HG02623 (cell line): ENCODE data around the gene C4BPA.

Experiments
- ATAC-seq: cut with Tn5 transposase; IDR thresholded peaks from one replicate; pipeline ENCODE4 v1.9.1; 2021; ENCODE audit warnings: moderate library complexity; ENCODE audit not compliant: unreplicated experiment

Gene C4BPA

DNA sequence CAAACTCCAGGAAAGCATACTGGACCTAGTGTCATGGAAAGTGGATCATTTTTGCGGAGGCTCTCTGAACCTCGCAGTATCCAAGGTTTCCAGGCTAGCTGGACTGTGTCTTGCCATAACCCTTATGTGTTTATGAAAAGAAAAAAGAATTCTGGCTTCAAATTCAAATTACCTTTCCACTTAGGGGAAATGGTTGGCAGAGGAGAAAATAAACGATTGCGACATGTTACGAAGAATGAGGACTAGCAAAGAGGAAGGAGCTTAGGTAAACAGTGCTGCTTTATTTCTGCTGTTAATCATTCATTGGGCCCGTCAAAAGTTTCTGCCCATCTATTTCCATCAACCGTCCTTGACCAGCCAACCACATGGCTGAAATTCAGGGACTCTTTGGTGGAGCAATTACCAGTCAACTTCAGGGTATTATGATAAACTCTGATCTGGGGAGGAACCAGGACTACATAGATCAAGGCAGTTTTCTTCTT, at the start of gene C4BPA:
Gene C4BPA, plus strand, starts transcription at position 342 of the 482 bp plus-strand sequence. CDS start 8,793 bp downstream, outside the sequence.
- ATAC-seq, result no peak

DNA sequence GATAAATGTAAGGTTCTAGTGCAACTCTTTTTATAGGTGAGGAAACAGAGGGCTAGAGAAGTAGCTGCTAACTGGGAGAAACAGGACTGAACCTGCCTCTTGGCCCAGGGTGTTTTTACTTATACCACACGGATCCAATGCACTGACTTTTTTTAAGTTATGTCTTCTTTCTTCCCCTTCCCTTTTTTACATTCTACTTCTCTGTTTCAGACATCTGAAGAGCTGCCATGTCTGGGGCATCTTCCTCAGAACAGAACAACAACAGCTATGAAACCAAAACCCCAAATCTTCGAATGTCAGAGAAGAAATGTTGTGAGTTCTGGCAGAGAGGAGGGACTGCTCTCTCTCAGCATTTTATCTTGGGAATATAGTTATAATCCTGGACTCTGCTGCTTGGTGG, 49.5 kb upstream of the C4BPA start:
- ATAC-seq, result no peak

DNA sequence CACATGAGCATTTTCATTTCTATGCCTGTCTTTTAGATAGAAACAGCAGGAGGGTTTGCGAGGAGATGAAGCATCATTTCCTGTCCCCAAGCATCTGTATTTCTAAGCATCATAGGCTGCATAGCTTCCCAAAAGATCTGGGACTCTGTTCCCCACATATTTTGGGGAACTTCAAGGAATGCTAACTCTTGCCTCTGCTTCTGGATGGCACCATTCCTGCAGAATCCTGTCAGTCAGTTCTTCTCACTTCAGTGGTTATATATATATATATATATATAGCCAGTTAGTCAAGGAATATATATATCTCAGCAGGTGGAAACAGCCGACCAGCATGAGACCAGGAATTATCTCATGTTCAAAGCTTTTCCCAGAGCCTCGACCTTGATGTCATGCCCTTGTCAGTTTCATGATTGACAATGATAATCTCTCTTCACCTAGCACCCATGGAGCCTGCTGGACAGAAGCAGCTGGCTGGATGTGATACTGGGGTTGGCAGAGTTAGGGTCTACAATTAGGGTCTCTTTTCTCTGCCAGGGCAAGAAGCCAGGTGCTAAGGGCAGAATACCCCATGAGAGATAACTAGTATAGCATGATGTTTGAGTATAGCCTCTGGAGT, 48.5 kb upstream of the C4BPA start:
- ATAC-seq, result no peak

DNA sequence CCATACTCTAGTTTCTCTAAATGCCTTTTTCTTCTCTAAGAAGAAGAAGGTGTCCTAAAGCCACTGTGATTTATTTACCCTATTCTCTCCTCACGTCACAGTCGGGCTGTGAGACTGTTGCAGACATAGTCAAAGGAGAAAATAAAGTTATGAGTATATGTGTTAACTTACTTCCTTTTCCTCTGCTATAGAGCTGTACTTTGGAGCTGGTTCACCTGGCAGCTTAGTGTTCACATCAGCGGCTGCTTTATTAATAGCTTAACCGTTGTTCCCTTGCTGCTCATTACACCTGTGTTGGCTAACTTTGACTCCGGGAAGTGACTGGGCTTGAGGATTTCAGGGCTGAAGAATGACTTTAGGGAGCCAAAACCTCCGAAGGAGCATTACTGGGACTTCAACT, 47.4 kb upstream of the C4BPA start:
- no peak for ATAC-seq

DNA sequence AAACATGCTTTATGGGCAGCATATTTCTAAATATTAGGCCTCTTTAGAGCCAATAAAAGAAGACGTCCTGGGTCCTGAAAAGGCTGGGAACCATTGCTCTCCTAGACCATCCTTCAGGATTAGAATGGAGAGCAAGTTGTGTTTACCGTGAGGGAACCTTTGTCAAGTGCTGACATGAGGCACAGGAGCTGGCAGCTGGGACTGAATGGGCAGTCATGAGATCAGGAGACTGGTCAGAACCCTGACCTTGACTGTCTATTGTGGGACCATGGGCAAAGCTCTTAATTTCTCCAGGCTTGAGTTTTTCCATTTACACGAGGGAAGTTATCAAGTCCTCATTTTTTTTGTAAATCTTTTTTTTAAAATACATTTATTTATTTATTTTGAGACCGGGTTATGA, 45.8 kb upstream of the C4BPA start:
- no peak for ATAC-seq

DNA sequence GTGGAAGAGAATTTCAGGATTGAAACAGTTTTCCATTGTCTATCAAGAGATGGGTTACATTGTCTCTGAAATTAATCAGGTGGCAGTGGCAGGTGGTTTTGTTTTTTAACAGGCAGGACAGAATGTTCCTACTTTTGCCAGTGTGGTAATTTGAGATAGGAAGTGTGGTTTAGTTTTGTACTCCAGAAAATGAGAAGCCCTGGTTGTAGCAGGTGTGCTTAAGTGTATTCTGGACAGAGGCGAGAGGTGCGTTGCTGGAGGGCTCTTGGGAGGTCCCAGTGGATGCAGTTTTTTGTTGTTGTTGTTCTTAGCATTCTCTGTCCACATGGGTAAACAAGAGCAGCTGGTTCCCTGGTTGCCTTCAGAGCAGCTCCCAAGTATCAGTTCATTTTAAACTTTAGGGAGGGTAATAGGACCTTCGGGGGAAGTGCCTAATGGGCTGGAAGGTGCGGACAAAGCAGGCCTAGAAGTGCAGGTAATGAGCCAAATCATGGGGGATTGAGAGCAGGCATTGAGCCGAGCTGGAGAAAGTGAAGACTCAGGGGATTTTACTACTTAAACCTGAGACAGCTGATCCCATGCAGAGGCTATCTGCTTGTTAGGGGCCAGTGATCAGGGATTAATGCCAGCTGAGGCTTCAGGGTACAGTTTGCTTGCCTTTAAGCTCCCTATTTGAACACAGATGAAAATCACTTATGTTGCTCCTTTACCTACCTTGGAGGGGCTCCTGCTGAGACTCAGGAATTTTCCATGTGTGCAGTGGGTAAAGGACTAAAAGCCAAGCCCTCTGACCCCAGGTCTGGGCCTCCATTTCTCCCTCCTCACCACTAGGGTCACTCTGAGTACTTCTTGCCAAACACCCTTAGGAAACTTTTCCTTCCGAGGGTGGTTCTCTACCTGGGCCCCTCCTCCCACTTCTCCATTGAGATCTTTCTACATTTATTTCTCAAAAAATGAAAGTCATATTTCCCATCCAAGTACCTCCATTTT, 44.9 kb upstream of the C4BPA start:
- ATAC-seq, result no peak

DNA sequence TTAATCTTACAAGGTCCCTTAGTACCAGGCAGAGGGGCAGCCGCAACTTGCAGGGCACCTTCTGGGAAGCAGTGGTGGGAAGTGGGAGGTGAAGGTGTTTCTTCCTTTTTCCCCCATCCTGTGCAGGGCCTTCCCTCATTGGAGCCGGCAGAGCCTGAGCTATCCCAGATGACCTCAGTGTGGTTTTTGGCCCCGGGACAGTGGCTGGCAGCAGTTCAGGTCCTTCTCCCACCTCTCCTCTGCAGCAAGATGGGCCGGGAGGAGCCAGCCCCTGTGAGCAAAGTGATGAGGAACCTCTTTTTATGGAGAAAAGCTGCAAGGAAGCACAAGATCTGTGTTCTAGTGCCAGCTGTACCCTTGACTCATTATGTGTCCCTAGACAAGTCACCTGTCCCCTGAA, 44.2 kb upstream of the C4BPA start:
- no peak for ATAC-seq

DNA sequence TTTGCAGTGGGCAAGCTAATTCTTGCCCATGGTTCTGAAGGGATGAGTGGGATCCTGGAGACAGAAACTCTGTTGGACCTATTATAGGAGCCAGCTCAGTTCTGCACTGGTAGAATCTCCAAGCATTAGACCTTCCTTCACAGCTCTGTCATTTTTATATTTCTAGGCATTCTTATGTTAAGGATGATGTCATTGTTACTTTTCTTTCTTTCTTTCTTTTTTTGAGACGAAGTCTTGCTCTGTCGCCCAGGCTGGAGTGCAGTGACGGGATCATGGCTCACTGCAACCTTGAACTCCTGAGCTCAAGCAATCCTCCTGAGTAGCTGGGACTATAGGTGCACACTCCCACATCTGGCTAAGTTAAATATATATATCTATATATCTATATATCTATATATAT, 43.4 kb upstream of the C4BPA start:
- ATAC-seq, result no peak

DNA sequence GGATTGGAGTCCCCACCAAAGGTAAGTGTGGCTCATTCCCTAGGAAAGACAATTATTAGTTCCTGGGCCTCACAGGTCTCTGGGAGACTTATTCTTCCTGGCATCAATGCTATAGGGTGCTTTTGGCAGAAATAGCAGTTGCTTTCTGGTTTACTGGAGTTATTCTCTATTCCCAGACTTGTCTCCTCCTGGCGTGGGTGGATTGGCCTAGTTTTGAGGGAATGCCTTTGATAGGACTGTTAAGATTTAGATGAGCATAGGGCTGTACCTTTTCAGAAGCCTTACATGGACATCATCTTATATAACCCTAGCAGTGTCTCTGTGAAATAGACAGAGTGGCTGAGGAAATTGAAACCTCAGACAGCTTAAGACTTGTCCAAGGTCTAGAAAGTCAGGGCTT, 42.0 kb upstream of the C4BPA start:
- ATAC-seq, result no peak

DNA sequence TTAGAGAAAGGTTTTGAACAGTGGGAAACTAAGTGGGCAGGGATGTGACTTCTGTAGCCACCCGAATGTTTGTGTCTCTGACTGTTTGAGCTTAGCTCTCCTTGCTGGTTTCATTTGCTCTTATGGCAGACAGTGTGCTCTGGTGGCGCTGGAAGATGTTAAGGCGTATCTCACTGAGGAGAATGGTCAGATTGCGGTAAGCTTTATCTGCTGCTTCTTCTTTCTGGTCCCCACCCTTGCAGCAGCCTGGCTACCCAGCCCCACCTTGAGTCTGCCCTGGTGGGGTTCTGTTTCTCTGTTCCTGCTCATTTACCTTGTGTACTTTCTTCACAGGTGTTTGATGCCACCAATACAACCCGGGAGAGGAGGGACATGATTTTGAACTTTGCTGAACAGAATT, 41.0 kb upstream of the C4BPA start:
- ATAC-seq, result no peak

DNA sequence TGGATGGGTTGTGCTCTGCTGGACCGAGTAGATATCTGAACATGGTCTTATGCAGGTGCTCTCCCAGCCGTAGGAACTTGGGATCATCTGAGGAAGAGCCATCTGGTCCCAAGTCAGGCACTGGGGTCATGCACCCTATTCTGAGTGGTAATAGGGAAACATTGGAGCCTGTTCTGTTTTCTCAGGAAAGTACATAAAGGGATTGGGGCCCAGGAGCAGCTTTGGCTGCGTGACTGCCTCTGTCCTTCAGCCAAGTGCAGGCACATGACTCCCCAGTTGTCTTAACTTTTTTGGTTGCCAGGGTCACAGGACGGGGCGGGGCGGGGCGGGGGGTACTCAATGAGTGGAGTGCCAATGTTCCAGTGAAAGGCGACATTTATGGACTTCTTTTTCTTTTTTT, 39.5 kb upstream of the C4BPA start:
- no peak for ATAC-seq

DNA sequence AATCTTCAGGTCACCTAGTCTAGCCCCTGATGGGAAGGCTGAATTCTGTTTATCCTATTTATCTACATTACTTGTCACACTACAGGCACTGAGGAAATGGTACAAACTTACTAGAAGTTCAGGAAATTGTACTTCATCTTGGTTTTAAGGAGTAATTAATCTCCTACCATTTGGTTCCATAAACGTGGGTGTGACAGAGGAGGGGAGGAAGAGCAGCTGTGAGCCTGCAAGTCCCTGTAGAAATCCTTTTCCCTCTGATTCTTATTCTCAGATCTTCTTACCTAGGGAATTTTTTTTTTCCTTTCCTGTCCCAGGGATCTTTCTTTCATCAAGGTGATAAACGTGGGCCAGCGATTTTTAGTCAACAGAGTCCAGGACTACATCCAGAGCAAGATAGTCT, 36.8 kb upstream of the C4BPA start:
- ATAC-seq, result no peak

DNA sequence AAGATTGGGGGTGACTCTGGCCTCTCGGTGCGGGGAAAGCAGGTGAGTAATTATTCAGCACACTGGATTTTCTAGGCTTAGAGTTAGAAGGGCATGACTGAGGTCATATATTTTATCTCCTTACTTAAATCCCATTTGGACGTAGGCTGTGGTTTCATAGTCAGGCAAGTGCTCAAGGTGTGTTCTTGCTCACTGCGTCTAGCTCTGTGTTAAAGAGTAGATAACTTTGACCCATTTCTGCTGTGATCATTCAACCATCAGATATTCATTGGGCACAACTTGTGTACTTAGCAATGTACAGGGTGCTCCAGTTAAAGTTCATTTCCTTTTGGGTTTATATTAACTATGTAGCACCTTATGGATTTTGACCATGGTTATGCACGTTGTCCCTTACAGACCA, 36.4 kb upstream of the C4BPA start:
- no peak for ATAC-seq

DNA sequence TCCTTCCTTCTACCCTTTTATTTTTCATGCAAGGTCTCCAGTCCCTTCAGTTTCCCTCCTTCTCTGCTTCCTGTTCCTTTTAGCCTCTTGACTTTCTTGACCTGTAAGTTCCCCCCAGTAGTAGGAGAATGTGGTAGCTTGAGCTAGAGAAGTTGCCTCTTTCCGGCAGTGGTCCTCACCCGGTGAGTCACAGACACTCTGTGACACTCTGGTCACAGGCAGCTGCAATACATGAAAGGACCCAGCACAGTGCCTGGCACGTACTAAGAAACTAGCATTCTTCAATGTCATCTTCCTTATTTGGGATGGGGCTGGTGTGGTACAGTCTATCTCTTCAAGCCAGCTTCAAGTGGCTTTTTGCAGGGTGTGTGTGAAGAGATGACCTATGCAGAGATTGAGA, 35.0 kb upstream of the C4BPA start:
- no peak for ATAC-seq

DNA sequence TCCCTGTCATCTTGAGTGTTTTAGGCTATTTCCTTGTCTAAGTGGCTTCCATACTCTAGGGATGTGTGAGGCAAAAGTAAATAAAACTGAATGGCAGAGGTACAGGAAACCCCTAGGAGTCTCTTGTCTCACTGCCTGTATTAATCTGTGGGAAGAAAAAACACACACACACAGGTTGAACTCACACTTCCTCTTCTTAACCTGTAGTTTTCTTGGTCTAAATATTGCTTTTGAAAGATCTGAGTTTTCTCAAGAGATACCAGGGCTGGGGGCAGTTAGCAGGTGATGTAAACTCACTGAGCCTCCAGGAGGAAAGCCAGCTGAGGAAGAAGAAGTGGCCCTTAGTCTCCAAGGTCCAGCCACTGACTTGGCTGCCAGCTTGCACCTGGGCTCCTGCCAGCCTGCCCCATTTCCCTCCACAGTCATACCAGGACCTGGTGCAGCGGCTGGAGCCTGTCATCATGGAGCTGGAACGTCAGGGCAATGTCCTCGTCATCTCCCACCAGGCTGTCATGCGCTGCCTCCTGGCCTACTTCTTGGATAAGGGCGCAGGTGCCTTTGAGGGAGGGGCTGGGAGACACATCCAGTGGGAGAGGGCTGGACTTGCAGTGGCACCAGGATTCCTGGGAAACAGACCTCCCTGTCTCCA, 34.1 kb upstream of the C4BPA start:
- no peak for ATAC-seq

DNA sequence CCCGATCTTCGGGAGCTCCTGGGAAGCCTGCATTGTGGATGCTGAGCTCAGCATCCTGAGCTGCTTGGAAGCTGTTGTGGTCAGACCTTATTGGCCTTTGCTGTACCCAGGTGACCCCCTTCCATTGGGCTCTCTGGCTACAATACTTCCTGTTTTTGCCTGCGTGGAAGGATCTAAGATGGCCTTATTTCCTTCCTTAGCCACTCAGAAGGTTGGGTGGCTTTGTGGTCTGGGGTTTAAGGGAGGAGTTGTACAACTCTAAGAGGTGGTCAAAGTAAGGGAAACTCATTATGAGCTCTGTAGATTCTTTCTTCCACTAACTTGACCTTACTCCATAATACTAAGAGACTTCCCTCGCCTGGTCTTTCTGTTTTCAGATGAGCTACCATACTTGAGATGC, 33.2 kb upstream of the C4BPA start:
- no peak for ATAC-seq

DNA sequence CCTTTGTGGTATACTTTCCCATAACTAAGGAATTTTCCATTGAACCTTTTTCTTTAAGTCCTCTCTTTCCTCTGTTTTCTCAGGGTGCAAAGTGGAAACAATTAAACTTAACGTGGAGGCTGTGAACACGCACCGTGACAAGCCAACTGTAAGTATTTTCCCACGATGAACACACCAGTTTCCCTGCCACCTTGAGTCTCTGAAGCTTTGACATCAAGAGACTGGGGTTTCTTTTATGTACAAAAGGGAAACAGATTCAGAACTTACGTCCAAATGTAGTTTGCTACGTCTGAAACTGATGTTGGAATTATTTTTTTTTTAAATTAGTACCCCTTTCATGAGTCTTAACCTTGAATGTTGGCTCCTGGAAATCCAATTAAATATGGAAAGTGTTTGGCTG, 32.6 kb upstream of the C4BPA start:
- ATAC-seq, result no peak

DNA sequence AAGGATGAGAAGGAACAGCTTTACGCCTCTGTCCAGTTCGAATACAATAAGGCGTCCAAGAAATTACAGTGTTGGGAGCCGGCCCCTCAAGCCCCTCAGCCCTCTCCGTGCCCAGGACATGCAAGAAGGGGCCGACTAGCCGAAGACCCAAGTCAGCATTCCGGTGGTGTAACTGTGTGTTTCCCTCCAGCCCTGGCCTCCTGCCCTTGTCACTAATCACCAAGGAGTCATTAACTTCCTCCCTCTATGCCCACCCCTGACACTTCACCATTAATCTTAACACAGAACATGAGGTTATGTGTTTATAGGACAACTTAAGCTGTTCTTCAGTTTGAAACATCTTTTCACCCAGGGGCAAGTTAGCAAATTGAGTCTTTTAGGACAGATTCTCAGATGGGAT, 31.8 kb upstream of the C4BPA start:
- ATAC-seq, result no peak

DNA sequence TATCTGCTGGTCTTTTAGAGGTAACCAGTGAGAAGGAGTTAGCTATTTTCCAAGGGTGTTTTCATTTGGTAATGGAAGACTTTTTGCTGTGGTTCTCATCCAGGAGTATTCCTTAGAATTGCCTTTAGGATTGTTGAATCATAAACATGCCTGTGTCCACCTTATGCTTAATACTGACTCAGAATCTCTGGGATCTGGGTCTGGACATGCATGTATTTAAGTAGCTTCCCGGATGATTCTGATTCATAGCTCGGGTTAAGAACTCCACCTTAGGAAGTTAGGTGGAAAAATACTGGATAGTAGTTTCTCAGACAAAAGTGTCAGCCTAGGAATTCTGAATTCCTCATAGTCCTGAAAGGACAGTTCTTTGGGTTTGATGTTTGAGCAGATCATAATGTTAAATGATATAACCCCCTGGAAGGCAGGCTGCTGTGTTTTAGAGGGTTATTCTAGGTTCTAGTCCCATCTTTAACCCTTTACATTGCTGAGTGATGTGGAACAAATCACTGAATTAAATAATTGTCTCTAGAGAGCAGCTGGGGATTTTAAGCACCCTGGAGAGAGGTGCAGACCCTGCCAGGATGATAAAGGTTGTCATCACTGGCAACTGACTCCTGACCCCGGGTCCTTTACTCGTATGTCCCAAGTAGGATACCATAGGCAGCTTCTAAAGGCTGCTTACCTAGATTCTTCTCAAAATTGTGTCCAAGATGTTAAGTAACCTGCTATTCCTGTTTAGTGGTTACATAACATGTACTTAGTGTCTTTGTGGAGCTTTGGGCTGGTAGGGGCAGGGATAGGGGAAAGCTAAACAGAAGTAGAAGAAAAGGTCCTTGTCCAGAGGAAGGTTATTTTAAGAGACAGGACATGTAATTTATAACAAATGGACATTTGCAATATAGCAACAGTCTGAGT, 29.9 kb upstream of the C4BPA start:
- no peak for ATAC-seq

DNA sequence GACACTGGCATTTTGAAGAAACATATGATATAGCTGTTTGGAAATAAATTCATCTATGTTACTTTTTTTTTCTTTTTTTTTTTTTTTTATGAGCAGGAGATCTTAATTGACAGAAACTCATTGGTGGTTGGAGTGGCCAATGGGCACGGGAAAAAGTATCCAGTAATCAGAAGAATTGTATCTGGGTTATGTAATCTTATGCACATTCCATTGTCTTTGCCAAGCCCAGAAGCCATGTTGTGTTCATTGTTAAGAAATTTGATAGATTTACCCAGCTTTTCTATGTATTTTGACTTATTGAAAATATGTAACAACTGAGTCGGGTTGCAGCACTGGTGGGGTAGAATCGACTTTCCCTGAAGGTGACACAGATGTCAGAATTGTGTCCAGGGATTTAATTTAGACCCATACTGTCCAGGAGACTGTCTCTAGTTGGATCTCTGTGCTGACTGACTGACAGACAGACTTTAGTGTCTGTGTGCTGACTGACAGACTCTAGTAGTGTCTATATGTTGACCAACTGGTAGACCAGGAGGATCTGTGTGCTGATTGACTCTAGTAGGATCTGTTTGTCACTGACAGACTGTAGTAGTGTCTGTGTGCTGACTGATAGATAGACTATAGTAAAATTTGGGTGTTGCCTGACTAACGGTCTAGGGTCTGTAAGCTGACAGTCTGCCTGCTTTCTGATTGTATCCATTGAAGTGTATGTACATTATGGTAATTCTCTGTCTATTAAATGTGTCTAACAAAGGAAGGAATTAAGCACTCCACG, 27.7 kb upstream of the C4BPA start:
- no peak for ATAC-seq
